SK-N-MC (cell line): Measurements from ENCODE around the gene ASIC5.

Source experiments
- EZH2 ChIP-seq: fragments of 200-600 bp; sonication (generic); IDR thresholded peaks from one replicate; pipeline ENCODE4 v1.6.1; 2017; ENCODE audit warnings: antibody characterized with exemption
- POLR2AphosphoS5 ChIP-seq: IDR thresholded peaks from 2 replicates; pipeline ENCODE4 v1.6.1; 2012; ENCODE audit warnings: mild to moderate bottlenecking, low read depth, low read length, borderline replicate concordance

- TF ChIP-seq POLR2AphosphoS5 (no peak), EZH2 (no peak)
Measured at GRCh38 chr4:155889031-155889793, 23.1 kb upstream of the ASIC5 start.
